22Rv1 (cell line): ENCODE measurements around the gene LAMB1.
A peak's percentile ranks its signal among the peaks of the same experiment; 100 is the strongest.

Experiments
- H3K27ac ChIP-seq: fragments of 450-650 bp; 2 replicates; pipeline ENCODE4 v1.5.1; 2017
- ZFX ChIP-seq: fragments of 450-650 bp; IDR thresholded peaks from 2 replicates; pipeline ENCODE4 v1.6.1; 2017; ENCODE audit warnings: antibody characterized with exemption, borderline replicate concordance
- TF ChIP-seq, protein P1 (sequence below): fragments of 450-650 bp; IDR thresholded peaks from 2 replicates; pipeline ENCODE4 v1.5.1; 2017; ENCODE audit warnings: mild to moderate bottlenecking

LAMB1 gene

DNA sequence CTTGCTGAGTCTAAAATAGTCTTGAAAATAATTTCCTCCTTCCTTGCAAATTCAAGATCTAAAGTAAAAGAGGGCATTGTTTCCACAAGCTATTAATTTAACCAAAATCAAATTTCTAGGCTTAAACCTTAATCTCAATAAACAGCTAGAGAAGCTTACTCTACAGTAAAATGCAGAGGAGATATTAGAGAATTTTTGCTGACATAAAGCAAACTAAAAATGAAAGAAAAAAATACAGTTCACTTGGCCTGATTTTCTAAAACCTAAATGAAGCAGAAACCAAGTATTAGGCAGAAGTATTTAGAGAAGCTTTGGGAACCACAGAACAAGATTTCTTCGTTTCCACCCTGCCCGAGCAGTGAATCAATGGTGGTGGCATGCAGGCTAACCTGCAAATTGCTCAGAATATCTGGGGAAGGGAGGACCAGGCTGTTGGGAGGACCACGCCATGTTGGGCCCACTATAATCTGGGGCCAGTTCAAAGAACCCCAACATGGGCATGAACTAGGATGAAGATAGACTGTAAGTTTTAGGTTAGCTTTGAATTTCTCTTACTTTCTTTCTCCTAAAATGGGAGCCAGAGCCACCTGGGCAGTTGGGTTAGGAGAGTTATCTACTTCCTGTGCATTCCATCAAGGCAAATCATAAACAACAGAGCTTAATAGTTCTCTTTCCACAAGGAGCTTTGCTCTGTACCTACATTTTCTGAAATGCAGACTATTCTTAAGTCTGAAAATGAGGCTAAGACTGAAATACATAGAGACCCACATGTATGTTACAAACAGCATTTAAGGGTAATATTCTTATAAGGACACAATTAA is 4.1 kb downstream of the LAMB1 start:
- H3K27ac ChIP-seq, result no peak overlapping the region
- TF ChIP-seq ZFX, result no peak
- TF ChIP-seq, protein P1, sequence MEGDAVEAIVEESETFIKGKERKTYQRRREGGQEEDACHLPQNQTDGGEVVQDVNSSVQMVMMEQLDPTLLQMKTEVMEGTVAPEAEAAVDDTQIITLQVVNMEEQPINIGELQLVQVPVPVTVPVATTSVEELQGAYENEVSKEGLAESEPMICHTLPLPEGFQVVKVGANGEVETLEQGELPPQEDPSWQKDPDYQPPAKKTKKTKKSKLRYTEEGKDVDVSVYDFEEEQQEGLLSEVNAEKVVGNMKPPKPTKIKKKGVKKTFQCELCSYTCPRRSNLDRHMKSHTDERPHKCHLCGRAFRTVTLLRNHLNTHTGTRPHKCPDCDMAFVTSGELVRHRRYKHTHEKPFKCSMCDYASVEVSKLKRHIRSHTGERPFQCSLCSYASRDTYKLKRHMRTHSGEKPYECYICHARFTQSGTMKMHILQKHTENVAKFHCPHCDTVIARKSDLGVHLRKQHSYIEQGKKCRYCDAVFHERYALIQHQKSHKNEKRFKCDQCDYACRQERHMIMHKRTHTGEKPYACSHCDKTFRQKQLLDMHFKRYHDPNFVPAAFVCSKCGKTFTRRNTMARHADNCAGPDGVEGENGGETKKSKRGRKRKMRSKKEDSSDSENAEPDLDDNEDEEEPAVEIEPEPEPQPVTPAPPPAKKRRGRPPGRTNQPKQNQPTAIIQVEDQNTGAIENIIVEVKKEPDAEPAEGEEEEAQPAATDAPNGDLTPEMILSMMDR, result no peak

DNA sequence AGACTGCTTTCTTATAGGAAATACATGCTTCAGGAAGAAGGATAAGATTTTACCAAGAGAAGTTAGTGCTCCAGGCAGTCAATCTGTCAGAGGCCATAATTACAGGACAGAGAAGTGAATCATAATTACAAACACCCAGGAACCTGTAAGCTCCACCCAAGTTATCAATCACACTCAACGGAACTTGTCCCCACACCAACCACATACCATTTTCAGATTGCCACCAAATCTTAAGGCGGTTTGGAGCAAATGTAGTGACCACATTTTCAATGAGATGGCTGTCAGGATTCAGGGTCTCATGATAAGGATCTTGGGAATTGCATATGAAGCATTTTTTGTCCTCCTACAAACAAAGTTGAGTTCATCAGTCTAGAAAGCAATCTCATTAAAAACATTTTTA is 4.8 kb downstream of the LAMB1 start:
- TF ChIP-seq, protein P1, result no peak
- H3K27ac ChIP-seq, result no peak overlapping the region

DNA sequence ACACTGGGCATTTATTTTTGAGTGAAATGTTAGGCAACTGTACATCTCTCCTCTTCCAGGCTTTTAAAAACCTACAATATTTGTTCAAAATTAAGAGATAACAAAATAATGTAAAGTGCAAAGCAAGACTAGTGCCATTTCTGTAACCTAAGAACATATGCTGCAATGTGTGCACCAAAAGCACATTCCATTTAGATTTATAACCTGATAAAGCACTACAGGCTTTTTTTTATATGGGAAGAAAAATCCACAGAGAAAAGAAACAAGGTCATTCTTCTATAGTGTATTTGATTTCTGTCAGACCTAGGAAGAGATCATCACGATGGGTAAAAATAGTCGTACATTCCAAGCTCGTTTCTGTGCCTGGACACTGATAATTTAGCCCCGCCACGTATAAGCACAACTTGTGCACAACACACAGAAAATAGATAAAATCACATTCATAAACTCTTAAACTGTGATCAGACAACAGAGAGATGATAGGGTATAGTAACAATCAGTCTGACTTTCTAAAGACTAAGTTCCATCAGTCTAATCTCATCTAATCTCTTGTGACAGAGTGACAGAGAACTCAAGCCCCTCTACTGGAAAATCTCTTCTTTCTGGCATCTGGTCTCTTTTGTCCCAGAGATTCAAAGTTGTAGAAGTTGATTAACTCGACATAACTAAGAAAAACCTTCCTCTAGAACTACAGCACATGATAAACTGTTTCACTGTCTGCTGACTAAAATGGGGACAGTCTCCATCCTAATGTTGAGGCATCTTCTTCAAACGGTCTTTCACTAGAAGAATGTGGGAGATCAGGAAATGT is 6.7 kb downstream of the LAMB1 start:
- H3K27ac ChIP-seq, result peak overlapping the region; percentile 20; the same call in 1 of the 2 replicates

DNA sequence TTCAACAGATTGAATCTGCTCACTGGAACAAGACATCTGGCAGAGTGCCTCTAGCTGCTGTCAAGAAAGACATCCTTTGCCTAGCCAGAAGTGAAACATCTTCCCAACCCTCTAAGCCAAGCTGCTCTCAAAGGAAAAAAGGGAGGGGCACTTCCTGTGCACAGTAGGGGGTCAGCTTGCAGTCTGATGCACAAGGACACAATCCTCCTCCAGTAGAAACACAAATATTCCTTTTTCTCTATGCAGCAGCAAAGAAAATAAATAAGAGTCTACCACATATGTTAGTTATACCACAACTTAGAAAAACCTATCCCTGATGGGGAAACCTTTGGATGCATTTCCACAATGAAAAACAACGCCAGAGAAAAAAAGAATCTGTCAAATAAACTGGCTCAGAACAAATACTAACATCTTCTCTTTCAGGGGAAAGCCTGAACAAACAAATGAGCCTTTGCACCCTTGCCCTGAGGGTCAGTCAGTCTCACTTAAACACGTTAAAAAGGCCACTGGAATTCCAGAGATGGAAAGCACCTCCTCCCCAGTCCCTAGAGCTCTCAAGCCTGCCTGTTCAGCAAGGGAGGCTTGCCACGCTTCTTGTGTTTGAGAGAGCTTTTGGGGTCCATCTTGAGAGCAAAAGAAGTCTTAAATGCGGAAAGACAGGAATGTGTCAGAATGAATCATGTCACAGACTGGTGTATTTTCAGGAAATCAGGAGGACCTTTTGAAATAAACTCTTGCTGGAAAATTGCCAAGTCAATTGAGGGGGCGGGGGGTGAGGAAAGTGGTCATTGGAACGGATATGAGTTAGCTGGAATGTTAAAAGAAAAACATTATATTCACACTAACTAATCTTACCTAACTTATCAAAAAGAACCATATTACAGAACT is 7.5 kb downstream of the LAMB1 start:
- H3K27ac ChIP-seq, result peak overlapping the region; percentile 20; the same call in 1 of the 2 replicates
- TF ChIP-seq ZFX, result no peak
- TF ChIP-seq, protein P1, result no peak

More for the DNA sequence above, 6.7 kb downstream of the LAMB1 start:
- TF ChIP-seq ZFX, result no peak
- TF ChIP-seq, protein P1, result no peak

DNA sequence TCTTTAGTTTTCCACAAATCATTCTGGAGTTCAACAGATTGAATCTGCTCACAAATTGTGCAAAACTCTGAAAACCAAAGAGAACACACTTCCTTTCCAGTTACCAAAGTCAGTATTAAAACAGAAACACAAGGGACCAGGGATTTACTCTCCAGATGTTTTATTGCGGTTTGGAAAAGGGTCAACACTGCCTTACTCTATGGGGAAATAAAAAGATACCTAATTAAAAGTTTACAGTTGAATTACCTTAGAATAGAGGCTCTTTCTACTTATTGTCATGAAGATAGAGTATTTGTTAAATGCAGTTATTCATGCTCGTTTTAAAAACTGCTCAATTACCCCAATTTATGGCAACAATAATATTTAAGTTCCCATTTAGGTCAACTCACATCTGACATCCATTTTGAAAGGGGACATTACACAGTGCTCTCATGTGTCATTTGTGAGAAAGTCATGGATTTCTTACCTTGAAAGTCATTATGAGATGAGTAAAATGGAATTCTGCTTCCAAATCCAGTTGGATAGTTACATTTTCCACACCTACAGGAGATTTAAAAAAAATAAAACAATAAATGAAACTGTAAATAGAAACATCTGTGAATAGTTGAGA is 8.4 kb downstream of the LAMB1 start:
- no peak overlapping the region for H3K27ac ChIP-seq
- TF ChIP-seq ZFX, result no peak
- TF ChIP-seq, protein P1, result no peak

DNA sequence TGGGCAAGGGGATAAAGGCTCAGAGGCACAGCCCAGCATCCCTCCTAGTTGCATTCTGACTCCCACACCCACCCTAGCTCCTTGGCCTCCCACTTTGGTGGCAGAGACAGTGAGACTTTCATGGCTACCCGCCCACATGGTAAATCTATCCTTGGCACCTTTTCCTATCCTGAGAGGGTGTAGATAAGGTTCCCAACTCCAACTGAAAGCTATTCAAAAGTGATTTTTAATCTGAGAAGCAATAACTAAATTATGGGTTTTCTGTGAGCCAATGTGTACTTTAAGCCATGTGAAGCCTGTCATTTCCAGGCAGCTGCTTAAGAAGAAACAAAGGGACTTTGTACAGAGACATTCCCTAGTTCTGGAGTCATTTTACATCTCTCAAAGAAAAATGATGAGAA is 9.1 kb downstream of the LAMB1 start:
- no peak overlapping the region for H3K27ac ChIP-seq
- TF ChIP-seq, protein P1, result no peak
- no peak for TF ChIP-seq ZFX
